DMS153 (cell line): Measurements from ENCODE around the gene ATAD3C.
"Not testable (repeated sequence)": the region's sequence is repeated elsewhere in the genome, so short reads cannot be mapped to it uniquely, and the experiment has no call there.

Experiments used
- DNase-seq: peaks from one replicate; lab custom pipeline; 2025; lab: John Stamatoyannopoulos, UW

ATAD3C gene

DNA sequence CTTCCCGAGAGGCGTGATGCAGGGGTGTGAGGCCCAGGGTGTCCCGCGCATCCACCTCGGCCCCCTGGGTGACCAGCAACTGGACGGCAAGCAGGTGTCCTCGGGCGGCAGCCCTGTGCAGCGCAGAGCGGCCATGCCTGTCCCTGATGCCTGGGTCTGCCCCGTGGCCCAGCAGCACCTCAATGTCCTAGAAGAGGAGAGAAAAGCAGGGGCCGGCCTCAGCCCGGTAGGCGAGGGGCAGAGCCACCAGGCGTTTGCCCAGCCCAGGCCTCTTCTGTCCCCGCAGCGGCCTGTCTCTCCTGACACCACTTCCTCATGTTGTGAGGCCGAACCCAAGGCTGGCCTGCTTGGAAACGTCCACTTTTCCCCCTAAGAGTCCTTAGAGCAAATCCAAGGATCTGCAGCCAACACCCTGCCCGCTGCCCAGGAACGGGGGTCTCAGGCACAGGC lies 30.1 kb upstream of the ATAD3C start:
- DNase-seq = no peak

DNA sequence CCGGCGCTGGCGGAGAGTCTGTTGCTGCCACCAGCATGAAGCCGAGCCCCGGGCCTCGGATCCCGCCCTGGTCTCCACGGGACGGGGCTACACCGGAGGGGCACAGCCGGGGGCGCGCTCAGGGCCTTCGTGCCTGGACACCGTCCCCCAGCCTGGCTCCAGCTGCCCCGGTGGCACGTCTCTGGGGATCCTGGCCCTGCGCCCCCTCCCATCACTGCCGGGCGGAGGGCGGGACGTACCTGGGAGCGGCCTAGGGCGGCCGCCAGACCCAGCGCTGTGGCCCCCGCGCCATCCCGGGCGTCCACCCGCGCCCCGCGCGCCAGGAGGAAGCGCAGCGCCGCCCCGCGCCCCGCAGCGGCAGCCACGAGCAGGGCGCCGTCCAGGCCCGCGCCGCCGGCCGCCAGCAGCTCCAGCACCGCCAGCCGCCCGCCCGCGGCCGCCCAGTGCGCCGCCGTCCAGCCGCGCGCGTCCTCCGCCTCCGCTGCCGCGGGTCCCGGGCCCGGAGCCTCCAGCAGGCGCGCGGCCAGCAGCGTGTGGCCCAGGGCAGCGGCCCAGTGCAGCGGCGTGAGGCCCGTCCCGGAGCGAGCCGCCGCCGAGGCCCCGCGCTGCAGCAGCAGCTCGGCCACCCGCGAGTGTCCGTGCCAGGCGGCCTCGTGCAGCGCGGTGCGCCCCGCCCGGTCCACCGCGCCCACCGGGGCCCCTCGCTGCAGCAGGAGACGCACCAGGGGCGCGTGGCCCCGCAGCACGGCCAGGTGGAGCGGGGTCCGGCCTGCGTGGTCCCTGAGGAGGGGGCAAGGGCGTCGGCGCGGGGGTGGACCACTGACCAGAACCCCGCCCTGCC lies 29.5 kb upstream of the ATAD3C start:
- no peak for DNase-seq

DNA sequence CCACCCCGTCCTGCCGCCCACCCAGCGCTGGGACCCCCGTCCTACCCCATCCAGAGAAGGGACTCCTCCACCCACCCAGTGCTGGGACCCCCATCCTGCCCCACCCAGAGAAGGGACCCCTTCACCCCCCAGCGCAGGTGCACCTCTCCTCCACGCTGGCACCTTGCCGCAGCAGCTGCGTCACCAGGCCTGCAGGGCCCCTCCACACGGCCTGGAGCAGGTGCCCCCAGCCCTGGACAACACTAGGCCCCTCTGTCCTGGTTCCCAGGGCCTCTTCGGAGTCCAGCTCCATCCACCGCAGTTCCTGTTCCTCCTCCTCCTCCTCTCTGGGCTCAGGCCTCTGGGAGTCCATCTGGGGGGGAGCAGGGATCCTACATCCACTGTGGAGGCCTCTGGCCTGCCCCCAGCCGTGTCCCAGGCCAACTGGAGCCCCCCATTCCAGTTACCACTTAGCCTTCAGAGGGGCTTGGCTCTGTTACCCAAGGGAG lies 28.8 kb upstream of the ATAD3C start:
- DNase-seq = no peak

DNA sequence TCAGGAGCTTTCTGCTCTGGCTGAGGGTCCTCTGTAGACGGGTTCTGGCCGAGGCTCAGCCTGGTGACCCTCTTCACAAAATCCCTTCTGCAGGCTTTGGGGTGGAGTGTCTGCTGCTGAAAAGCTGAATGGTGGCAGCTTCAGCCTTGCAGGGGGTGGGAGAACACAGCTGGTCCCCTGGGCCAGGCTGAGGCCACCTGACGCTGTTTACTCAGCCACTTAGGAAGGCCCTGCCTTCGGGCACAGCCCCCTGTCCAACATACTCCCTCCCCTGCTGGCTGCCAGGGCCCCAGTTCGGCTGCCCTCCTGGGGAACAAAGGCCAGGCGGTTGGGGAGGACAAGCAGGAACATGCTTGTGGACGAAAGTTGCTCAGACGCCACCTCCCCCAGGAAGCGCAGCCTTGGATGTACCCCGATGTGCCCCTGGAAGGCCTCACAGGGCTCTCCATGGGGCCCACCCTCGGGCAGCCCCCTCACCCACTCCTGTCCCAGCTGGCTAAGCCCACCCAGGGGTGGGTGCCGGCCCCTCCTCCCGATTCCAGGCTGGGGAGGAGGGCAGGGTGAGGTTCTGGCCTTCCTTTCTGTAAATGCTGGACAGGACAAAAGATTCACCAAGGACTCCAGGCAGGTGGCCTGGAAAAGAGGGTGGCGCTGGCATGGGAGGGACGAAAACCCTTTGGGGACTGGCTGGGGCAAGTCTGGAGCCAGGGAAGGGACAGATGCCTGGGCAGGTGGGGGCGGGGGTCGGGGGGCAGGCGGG lies 28.2 kb upstream of the ATAD3C start, which contains the start of gene ANKRD65:
TSS of gene ANKRD65 (minus strand) at position 130 of the 760 bp plus-strand sequence. CDS start 271 bp downstream, outside the sequence.
- peak; percentile 98 for DNase-seq

DNA sequence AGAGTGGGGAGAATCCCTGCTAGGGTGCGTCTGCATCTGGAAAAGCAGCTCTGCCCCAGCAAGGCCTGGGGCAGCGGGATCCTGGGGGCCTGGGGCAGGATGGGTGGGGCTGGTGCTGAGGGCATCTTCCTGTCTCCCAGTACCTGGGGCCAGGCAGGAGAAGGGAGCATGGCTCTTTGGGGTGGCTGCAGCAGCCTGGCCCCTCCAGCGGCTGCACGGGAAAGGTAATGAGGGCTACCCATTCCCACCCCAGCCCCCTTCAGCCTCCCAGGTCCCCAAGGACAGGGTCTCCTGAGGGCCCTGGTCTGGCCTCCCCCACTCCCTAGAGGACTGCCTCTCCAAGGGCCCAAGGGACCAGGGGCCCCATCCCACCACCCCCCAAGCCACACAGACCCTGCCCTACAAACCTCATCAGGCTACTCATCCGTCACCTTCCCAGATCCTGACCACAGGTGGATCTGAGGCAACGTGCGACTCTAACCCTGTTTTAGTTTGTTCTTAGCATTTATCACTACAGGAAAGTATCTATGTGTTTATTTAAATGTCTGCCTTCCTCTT lies 27.5 kb upstream of the ATAD3C start:
- no peak for DNase-seq

DNA sequence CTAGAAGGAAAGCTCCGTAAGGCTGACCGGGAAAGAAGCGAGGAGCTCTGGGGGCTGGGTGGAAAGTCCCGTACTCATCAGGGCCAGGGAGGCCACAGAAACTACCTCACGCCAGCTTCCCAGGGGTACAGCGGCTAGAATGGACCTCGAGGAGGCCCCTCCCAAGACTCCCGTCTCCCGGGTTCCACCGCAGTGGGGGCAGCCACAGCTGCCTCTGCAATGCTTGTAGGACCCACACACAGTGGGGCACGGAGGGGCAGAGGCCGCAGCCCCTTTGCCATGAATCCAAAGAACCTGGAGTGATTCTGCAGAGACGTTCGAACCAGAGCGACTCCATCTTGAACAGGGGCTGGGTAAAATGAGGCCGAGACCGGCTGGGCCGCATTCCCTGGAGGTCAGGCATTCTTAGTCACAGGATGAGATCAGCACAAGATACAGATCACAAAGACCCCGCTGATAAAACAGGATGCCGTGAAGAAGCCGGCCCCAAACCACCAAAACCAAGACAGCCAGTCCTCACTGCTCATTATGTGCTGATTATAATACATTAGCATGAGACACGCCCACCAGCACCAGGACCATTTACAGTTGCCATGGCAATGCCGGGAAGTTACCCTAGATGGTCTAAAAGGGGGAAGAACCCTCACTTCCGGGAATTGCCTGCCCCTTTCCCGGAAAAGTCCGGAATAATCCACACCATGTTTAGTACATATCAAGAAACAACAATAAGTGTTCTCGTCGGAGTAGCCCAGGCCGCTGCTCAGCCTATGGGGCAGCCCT lies 26.8 kb upstream of the ATAD3C start:
- no peak for DNase-seq

DNA sequence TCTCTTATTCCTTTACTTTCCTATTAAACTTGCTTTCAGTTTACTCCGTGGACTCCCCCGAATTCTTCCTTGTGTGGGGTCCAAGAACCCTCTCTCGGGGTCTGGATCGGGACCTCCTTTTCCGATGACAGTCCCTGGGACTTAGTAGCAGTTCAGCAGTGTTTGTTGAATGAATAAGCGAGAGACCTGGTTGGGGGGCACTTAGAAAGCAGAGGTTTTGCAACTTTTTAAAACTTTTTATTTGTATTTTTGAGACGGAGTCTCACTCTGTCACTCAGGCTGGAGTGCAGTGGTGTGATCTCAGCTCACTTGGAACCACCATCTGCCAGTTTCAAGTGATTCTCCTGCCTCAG lies 26.3 kb upstream of the ATAD3C start:
- no peak for DNase-seq

DNA sequence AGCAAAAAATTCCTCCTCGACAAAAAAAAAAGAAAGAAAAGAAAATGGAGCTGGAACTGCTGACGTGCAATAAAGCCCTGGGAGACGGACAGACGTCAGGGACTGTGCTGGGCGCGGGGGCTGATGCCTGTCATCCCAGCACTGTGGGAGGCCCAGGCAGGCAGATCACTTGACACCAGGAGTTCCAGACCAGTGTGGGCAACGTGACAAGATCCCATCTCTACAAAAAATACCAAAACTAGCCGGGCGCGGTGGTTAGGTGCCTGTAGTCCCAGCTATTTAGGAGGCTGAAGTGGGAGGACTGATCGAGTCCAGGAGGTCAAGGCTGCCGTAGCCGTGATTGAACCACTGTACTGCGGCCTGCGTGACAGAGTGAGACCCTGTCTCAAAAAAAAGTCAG lies 24.8 kb upstream of the ATAD3C start:
- DNase-seq = no peak

DNA sequence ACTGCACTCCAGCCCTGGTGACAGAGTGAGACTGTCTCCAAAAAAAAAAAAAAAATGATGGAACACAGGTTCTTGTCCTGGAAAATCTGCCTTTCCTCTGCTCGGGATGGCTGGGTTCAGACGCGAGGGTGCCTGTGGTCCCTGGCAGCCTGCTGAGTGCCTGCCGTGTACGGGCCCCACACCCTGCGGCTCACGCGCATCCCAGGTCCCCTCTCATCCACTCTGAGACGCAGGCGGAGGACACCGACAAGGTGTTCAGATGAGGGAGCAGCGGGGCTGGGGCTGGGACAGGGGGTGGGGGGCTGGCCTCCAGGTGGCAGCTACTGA lies 24.1 kb upstream of the ATAD3C start:
- no peak for DNase-seq

DNA sequence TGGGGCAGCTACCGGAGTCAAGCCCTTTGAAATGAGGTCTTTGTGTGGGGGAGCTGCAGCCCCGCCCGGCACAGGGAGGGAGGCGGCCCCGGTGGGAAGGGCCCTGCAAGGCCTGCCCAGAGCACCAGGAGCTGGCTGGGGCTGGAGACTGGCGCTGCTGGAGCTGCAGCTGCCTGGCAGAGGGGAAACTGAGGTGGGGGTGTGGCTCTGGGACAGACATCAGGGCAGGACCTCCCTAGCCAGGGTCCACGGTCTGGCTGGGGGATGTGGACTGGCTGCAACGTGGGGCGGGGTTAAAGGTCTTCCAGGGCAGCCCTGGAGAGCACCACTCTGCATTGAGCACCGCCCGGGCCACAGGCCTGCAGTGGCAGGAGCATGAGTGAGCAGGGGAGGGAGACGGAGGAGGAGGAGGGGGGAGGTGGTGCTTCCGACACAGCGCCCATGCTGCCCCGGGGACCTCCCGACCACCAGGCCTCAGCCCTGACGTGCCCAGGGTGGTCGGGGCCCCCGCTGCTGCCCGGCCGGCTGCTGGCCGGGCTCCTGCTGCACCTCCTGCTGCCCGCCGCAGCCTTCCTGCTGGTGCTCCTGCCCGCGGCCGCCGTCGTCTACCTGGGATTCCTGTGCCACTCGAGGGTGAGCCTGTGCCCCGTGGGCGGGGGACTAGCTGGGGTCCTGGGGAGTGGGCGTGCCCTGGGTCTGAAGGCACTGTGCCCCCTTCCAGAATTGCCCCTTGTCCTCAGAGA lies 23.6 kb upstream of the ATAD3C start:
- no peak for DNase-seq

DNA sequence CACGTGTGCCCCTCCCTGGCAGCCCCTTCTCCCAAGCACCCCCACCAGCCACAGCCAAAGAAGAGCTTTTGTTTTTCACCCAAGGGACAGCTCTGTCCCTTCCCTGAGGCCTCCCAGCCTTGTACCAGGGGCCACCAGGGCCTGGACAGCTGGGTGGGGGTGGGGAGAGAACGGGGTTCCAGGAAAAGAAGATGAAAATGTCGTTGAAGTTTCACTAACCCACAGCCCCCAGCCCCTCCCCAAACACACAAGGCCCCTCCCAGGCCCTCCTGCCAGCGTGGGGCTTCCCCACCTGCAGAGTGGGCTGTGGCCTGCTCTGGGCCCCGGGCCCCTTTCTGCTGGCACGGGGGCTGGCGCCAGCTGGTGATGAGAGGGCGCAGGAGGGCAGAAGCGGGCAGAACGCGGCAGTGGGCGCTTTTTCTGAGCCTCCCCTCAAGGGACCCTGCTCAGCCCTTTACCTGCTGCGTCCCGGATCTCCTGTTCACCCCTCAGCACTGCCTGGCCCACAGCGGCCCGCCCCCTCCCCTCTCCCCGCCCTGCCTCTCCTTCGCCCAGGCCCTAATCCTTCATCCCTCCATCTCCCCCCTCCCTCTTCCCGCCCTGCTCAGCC lies 22.9 kb upstream of the ATAD3C start:
- DNase-seq = no peak

DNA sequence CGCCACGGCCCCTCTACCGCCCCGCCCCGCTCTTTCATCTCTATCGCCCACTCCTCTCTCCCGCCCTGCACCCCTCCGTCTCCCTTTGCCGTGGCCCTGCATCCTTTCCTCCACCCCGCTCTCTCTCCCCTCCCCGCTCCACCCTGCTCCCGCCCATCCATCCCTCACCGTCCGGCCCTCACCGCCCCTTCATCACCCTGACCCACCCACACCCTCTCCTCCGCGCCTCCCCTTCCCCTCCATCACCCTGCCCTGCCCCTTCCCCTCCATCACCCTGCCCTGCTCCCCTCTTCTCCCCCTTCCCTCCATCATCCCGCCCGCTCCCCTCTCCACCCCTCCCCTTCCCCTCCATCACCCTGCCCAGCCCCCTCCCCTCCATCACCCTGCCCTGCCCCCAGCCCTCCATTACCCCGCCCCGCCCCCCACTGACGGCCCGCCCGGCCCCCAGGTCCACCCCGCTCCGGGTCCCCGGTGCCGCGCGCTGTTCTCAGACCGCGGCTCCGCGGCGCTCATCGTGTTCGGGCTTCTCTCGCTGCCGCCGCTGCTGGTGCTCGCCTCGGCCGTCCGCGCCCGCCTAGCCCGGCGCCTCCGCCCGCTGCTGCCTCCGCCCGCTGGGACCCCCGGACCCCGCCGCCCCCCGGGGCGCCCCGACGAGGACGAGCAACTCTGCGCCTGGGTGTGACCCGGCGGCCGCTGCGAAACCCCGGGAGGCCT lies 22.2 kb upstream of the ATAD3C start:
- peak; percentile 96 for DNase-seq

DNA sequence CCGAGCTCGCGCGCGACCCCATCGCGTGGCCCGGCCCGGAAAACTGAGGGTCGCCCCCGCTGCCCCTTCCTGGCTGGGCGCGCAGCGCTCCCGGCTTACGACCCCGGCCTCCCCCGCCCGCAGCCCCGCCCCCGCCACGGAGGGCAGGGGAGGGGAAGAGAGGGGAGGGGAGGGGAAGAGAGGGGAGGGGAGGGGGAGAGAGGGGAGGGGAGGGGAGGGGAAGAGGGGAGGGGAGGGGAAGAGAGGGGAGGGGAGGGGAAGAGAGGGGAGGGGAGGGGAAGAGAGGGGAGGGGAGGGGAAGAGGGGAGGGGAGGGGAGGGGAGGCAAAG lies 21.7 kb upstream of the ATAD3C start:
- no peak for DNase-seq

DNA sequence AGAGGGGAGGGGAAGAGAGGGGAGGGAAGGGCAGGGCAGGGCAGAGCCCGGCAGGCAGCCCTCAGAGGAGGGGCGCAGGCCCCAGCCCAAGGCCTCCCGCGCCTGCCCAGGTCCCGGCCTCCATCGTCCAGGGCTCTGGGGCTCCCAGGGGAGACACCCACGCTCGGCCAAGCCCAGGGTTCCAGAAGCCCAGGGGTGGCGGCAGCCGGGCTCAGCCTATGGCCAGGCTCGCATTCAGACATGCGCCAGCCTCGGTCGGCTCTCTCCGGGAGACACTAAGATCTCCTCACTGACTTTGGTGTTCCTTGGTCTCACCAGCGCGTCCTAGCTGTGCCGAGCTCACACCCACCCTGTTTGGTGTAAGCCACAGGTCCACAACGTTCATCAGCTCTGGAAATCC lies 21.3 kb upstream of the ATAD3C start:
- DNase-seq = no peak

DNA sequence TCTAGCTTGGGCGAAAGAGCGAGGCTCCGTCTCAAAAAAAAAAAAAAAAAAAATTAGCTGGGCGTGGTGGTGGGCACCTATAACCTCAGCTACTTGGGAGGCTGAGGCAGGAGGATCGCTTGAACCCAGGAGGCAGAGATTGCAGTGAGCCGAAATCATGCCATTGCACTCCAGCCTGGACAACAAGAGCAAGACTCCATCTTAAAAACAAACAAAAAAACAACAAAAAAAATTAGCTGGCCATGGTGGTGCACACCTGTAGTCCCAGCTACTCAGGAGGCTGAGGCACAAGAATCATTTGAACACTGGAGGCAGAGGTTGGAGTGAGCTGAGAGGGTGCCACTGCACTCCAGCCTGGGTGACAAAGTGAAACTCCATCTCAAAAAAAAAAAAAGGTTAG lies 20.5 kb upstream of the ATAD3C start:
- not testable (repeated sequence) for DNase-seq

DNA sequence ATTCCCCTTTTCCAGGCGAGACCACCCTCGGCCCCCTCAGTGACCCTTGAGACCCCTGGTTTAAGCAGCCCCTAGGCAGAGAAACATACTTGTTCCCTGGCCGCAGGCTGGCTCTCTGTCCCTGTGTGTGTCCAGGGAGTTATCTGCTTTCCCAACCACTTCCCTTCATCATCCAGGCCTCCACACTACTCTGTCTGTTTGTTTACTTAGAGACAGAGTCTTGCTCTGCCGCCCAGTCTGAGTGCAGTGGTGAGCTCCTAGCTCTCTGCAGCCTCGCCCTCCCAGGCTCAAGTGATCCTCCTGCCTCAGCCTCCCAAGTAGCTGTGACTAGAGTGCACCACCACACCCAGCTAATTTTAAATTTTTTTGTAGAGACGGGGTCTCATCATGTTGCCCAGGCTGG lies 19.8 kb upstream of the ATAD3C start:
- DNase-seq = peak; percentile 61

DNA sequence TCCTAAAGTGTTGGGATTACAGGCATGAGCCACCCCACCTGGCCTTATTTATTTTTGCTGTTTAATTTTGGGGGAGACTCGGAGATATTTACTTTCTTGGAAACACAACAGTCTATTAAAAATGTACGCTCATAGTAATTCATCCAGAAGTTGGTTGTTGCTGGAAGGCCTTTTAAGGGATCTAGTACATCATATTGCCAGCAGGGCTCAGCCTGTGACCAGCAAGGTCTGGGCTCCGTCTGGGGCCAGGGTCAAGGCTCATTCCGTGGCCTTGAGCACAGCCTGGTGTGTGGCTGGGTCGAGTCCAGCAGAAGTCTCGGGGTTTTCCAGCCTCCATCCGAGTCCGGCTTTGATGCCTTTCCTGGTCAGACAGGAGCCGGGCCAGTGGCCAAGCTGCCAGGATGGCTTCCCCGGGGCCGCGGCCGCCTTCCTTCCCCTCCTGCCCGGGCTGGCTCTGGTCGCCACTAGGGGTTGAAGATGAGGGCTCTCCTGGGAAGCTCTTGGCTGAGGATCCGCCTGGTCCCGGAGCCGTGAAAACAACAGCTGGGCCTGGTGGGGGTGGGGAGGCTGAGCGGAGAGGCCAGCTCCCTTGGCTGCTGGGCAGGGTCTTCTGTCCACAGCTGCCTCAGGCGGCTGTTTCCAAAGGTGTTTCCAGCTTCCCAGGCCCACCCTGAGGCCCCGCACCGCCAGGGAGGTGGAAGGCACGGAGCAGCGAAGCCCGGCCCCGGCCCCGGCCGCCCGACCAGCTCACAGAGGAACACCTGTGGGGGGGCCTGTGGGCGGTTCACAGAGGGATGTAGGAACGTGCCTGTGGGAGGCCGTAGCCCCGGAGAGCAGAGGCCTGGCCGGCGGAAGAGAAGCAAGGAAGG lies 19.1 kb upstream of the ATAD3C start:
- DNase-seq = peak; percentile 82

DNA sequence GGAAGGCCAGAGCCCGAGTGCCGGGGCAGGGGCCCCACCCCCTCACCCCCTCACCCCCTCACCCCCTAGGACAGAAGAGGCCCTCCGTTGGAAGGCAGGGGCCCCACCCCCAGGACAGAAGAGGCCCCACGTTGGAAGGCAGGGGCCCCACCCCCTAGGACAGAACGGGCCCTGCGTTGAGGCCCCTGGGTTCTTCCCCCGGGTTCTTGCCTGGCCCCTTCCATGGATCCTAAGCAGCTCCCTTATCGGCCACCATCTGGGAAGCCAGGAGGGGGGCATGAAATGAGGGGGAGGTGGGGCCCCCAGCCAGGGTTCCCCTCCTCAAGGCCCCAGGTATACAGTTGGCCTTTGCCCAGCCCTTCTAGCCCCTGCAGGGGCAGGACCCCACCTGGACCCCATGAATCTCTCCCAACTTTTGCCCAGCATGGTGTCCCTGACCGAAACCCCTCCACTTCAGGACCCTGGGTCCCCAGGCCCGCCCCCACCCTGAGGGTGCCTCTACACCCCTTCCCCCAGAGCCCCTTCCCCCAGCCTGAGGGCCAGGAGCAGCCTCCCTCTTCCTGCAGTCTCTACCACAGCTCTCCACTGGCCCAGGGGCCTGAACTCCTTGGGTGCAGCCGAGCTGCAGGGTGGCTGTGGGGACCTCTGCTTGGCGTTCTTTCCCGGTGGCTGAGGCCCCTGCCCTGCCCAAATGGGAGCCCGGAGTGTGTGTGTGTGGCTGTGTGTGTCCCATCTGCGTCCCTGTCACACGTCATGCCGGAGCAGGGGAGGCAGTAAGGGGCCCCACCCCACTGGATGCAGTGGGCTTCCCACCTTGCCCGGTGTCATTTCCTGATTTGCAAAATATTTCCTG lies 18.3 kb upstream of the ATAD3C start:
- no peak for DNase-seq

DNA sequence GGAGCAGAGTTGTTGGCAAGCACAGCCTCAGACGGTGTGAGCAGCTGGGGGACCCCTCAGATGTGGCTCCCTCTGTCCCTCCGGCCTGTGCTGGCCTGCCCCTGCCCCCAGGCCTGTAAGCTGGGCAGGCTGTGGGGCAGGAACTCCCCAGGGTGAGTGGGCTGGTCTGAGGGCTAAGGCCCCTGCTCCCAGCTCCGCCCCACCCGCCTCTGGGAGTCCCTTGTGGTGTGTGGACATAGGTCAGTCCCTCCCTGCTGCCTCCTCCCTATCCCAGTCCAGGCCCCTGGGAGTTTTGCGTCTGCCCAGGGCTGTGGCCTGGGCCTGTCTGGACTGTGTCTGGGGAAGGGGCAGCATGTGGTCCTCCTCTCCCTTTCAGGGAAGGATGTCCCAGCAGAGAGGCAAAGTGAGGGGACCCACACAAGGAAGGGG lies 17.6 kb upstream of the ATAD3C start:
- no peak for DNase-seq
